Sigmoid colon (tissue), 4 donors: ENCODE results near the gene ARPP21.

Source experiments
- EP300 ChIP-seq, 4 donors: sonication (generic); formaldehyde crosslinking; IDR thresholded peaks; one replicate each; pipeline ENCODE4 v1.6.1; 2017; ENCODE audit warnings: antibody characterized with exemption in 4 of 4
- POLR2A ChIP-seq, 2 donors: fragments of 450-650 bp; IDR thresholded peaks; one replicate each; pipeline ENCODE4 v1.6.1; 2016; ENCODE audit warnings: antibody characterized with exemption in 2 of 2, mild to moderate bottlenecking in 2 of 2, moderate library complexity in 2 of 2
- POLR2AphosphoS5 ChIP-seq, 4 donors: sonication (generic); formaldehyde crosslinking; IDR thresholded peaks; one replicate each; pipeline ENCODE4 v1.6.1; 2017; ENCODE audit warnings: antibody characterized with exemption in 4 of 4
- TF ChIP-seq, protein P1 (sequence below), 4 experiments: fragments of 450-650 bp in 3 of 4; fragments of 200-600 bp in 1 of 4; IDR thresholded peaks; one replicate each; pipeline ENCODE4 v1.5.1; 2016 to 2019; ENCODE audit warnings: antibody characterized with exemption in 4 of 4, mild to moderate bottlenecking in 3 of 4, moderate library complexity in 2 of 4

DNA sequence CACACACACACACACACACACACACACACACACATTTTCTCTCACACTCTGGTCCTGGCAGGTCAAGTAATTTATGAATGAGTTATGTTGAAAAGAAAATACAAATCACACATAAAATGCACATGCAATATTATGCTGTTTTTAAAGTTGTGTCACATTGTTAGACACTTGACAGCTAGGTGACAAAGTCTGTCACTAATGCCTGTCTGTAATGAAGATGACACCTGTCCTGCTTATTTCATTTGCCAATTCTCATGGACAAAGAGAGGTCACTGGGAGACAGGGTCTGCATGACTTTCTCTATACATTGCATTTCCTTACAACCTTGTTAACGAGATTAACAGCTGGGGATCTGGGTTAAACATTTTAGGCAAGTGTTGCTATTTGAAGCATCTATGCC, 71.2 kb downstream of the ARPP21 start:
- TF ChIP-seq POLR2AphosphoS5 (IDR thresholded peaks at IDR 0.05) (no peak), POLR2A (IDR thresholded peaks at IDR 0.05) (no peak), EP300 (IDR thresholded peaks at IDR 0.05) (no peak)
- TF ChIP-seq, protein P1, sequence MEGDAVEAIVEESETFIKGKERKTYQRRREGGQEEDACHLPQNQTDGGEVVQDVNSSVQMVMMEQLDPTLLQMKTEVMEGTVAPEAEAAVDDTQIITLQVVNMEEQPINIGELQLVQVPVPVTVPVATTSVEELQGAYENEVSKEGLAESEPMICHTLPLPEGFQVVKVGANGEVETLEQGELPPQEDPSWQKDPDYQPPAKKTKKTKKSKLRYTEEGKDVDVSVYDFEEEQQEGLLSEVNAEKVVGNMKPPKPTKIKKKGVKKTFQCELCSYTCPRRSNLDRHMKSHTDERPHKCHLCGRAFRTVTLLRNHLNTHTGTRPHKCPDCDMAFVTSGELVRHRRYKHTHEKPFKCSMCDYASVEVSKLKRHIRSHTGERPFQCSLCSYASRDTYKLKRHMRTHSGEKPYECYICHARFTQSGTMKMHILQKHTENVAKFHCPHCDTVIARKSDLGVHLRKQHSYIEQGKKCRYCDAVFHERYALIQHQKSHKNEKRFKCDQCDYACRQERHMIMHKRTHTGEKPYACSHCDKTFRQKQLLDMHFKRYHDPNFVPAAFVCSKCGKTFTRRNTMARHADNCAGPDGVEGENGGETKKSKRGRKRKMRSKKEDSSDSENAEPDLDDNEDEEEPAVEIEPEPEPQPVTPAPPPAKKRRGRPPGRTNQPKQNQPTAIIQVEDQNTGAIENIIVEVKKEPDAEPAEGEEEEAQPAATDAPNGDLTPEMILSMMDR (IDR thresholded peaks at IDR 0.05) = no peak
